ENCODE measurements around the gene VSIR. TPM values are rescaled to one million over a fixed set of nuclear protein-coding genes. Genes with fewer than 3 reads are reported as not detected.

VSIR gene
- total RNA-seq, 1 experiment from 2014 or later, result 11.7 TPM

- no peak for DNase-seq (ENCODE audit: low read depth)
- in situ Hi-C loops (cut with HindIII; ENCODE audit: low pct_unique_long_range_greater_than_20kb, low sequenced_read_pairs), result no loop called here
These were observed 2.5 kb downstream of the VSIR start for GRCh38 chr10:71770789-71771188.

GRCh38 chr10:71770255-71770654 is 3.1 kb downstream of the VSIR start:
- in situ Hi-C loops (cut with HindIII; ENCODE audit: low pct_unique_long_range_greater_than_20kb, low sequenced_read_pairs), result no loop called here
- no peak for DNase-seq (ENCODE audit: low read depth)

- in situ Hi-C loops (cut with HindIII; ENCODE audit: low pct_unique_long_range_greater_than_20kb, low sequenced_read_pairs), result loop anchor here (10.0 kb wide), 1 partner anchor 75 kb away; no protein-coding TSS in a partner anchor
- no peak for DNase-seq (ENCODE audit: low read depth)
These were observed 4.0 kb downstream of the VSIR start for GRCh38 chr10:71769279-71769823.

GRCh38 chr10:71767420-71768035 is 5.8 kb downstream of the VSIR start:
- in situ Hi-C loops (cut with HindIII; ENCODE audit: low pct_unique_long_range_greater_than_20kb, low sequenced_read_pairs), result loop anchor here (10.0 kb wide), 1 partner anchor 77 kb away; no protein-coding TSS in a partner anchor
- DNase-seq (ENCODE audit: low read depth), result peak; percentile 75

- DNase-seq (ENCODE audit: low read depth), result peak; percentile 96
- in situ Hi-C loops (cut with HindIII; ENCODE audit: low pct_unique_long_range_greater_than_20kb, low sequenced_read_pairs), result loop anchor here (10.0 kb wide), 1 partner anchor 78 kb away; no protein-coding TSS in a partner anchor
These were observed 6.5 kb downstream of the VSIR start for GRCh38 chr10:71766717-71767419.

GRCh38 chr10:71765906-71766716 is 7.2 kb downstream of the VSIR start:
- in situ Hi-C loops (cut with HindIII; ENCODE audit: low pct_unique_long_range_greater_than_20kb, low sequenced_read_pairs), result loop anchor here (10.0 kb wide), 1 partner anchor 79 kb away; no protein-coding TSS in a partner anchor
- no peak for DNase-seq (ENCODE audit: low read depth)

GRCh38 chr10:71765176-71765904 is 8.0 kb downstream of the VSIR start:
- in situ Hi-C loops (cut with HindIII; ENCODE audit: low pct_unique_long_range_greater_than_20kb, low sequenced_read_pairs), result loop anchor here (10.0 kb wide), 1 partner anchor 79 kb away; no protein-coding TSS in a partner anchor
- DNase-seq (ENCODE audit: low read depth), result no peak

- in situ Hi-C loops (cut with HindIII; ENCODE audit: low pct_unique_long_range_greater_than_20kb, low sequenced_read_pairs), result loop anchor here (10.0 kb wide), 1 partner anchor 81 kb away; no protein-coding TSS in a partner anchor
- no peak for DNase-seq (ENCODE audit: low read depth)
These were observed 9.8 kb downstream of the VSIR start for GRCh38 chr10:71763352-71764127.

GRCh38 chr10:71762324-71762723 is 11.0 kb downstream of the VSIR start:
- in situ Hi-C loops (cut with HindIII; ENCODE audit: low pct_unique_long_range_greater_than_20kb, low sequenced_read_pairs), result loop anchor here (10.0 kb wide), 1 partner anchor 82 kb away; no protein-coding TSS in a partner anchor
- DNase-seq (ENCODE audit: low read depth), result no peak

GRCh38 chr10:71761541-71762113 is 11.7 kb downstream of the VSIR start:
- in situ Hi-C loops (cut with HindIII; ENCODE audit: low pct_unique_long_range_greater_than_20kb, low sequenced_read_pairs), result loop anchor here (10.0 kb wide), 1 partner anchor 83 kb away; no protein-coding TSS in a partner anchor
- no peak for DNase-seq (ENCODE audit: low read depth)

- DNase-seq (ENCODE audit: low read depth), result no peak
- in situ Hi-C loops (cut with HindIII; ENCODE audit: low pct_unique_long_range_greater_than_20kb, low sequenced_read_pairs), result loop anchor here (10.0 kb wide), 1 partner anchor 84 kb away; no protein-coding TSS in a partner anchor
These were observed 12.2 kb downstream of the VSIR start for GRCh38 chr10:71761105-71761511.

- in situ Hi-C loops (cut with HindIII; ENCODE audit: low pct_unique_long_range_greater_than_20kb, low sequenced_read_pairs), result no loop called here
- DNase-seq (ENCODE audit: low read depth), result no peak
These were observed 15.9 kb downstream of the VSIR start for GRCh38 chr10:71757399-71757922.

- DNase-seq (ENCODE audit: low read depth), result no peak
- in situ Hi-C loops (cut with HindIII; ENCODE audit: low pct_unique_long_range_greater_than_20kb, low sequenced_read_pairs), result no loop called here
These were observed 16.8 kb downstream of the VSIR start for GRCh38 chr10:71756311-71757191.

GRCh38 chr10:71755179-71755879 is 18.0 kb downstream of the VSIR start:
- in situ Hi-C loops (cut with HindIII; ENCODE audit: low pct_unique_long_range_greater_than_20kb, low sequenced_read_pairs), result no loop called here
- DNase-seq (ENCODE audit: low read depth), result no peak

GRCh38 chr10:71754562-71754961 is 18.8 kb downstream of the VSIR start:
- in situ Hi-C loops (cut with HindIII; ENCODE audit: low pct_unique_long_range_greater_than_20kb, low sequenced_read_pairs), result no loop called here
- no peak for DNase-seq (ENCODE audit: low read depth)

Measured in Caki2 (cell line).